DND-41 (cell line): ENCODE data around the gene LPAR3.

Experiments used
- CTCF ChIP-seq: IDR thresholded peaks from 2 replicates; pipeline ENCODE4 v1.5.1; 2012; ENCODE audit warnings: borderline replicate concordance, low read length, moderate library complexity, mild to moderate bottlenecking; ENCODE audit not compliant: poor library complexity, severe bottlenecking; ENCODE audit errors: extremely low read depth
- EZH2 ChIP-seq: IDR thresholded peaks from 3 replicates; pipeline ENCODE4 v1.6.1; 2012; ENCODE audit warnings: borderline replicate concordance, low read depth, mild to moderate bottlenecking, moderate library complexity, low read length, inconsistent platforms; ENCODE audit not compliant: severe bottlenecking

GRCh38 chr1:84857906-84858305 is 35.1 kb downstream of the LPAR3 start:
- TF ChIP-seq EZH2 (no peak), CTCF (no peak)
